Measurements from ENCODE around the gene ATCAY.

GRCh38 chr19:3837922-3838321 lies 42.6 kb upstream of the ATCAY start:
- TF ChIP-seq CTCF (IDR thresholded peaks at IDR 0.05; ENCODE audit: insufficient read depth, low read length) (no peak), GABPA (IDR thresholded peaks at IDR 0.05; ENCODE audit: low read depth) (no peak)

Measured in HL-60 (cell line).